Raji (cell line): ENCODE measurements around the gene DPT.

Source experiments
- POLR2A ChIP-seq: IDR thresholded peaks from 2 replicates; pipeline ENCODE4 v1.6.1; 2011; ENCODE audit warnings: low read depth, low read length, control low read depth; ENCODE audit not compliant: insufficient read depth

Gene DPT

GRCh38 chr1:168693197-168693871 is 35.7 kb downstream of the DPT start:
- no peak for TF ChIP-seq POLR2A

DNA sequence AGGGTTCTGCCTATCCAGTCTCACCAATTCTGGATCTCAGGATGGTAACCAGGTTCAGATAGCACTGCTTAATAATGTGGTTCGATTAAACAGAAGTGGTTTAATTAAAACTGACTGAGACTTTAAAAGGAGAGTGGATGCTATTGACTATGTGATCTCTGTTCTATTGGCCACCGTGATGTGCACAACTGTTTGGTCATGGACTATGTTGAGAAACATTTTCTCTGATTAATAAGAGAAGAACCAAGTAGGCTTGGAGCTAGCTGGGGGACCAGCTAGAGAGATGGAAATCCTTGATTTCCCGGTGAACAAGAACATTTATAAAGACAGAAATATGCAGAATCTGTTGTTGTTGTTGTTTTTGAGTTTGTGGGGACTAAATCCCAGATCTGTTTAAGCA is 36.5 kb downstream of the DPT start:
- TF ChIP-seq POLR2A, result no peak

- no peak for TF ChIP-seq POLR2A
These were observed 37.5 kb downstream of the DPT start for GRCh38 chr1:168691541-168691940.

DNA sequence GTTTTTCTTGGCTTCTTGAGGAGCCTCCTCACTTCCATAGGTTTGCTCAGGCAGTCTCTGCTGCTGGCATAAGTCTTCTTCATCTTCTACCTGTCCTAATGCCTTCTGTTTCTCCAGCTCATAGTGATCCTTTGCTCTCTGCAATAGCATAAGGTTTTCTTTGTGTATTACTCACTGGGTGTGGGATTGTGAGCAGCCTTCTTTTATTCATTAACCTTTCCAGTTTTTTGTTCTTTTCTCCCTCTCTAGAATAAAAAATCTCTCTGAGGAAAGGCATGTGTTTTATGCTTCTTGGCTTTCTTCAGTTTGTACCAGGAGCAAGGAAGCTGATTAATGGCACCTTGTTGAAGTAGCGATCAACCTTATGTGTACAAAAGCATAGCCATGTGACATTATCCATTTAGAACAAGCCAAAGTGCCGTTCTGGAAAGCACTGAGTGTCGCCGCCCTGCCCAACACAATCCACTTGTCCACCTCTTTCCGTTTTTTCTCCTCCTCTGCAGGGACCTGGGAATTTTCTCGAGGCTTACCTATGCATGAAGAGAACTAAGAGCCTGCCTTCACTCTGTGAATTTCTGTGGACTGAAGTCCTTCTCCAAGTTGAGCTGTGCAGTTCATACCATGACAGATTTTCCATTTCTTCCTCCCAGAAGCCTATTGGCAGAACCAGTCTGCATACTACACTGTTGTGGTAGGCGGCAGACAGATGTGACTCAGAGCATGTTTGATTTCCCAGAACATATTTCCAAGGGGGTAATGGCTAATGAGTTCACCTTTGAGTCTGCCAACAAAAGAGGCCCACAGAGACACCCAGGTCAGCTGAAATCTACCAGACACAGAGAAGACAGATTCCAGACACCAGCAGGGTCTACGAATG is 39.0 kb downstream of the DPT start:
- TF ChIP-seq POLR2A, result no peak

DNA sequence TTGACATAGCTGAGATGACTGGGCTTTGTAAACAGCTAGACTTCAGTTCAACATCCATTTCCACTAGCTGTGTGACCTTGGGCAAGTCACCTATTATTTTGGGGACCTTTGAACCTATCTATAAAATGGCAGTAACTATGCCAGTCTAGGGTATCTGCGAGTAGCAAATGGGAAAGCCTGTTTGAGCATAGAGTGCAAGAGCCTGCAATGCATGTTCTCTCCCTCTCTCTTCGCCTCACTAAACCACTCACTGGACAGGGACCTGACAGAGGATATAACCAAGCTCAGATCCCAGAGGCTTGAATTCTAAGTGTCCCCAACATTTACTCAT is 39.7 kb downstream of the DPT start:
- TF ChIP-seq POLR2A, result no peak

DNA sequence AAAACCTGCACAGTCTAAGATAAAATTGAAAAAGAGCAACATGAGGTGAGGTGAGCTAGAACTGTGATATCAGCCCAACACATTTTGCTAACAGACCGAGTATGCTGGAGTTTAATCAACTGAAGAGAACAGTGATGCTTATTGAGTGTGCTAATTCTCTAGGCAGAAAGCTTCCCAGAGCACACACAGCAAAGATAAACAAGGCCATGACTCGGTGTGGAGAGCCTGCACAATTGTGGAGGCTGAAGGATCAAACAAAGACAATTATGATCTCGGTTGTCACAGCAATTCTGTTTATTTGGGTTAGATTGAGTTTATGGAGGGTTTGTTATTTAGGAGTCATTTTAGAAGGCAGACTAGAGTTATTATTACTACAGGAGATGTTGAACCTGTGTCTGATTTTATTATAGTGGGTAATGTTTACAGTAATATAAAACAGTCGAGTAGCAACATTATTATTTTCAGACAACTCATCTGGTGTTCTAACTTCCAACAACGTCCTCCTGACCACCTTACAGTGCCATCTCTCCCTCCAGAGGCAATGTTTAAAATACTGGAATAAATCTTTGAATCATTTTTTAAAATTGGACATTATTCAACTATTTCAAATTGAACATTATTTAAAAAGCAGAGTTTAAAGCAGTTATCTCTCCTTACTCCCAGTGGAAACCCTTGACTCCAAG is 40.2 kb downstream of the DPT start:
- TF ChIP-seq POLR2A, result no peak

GRCh38 chr1:168687816-168688215 is 41.2 kb downstream of the DPT start:
- TF ChIP-seq POLR2A, result no peak

DNA sequence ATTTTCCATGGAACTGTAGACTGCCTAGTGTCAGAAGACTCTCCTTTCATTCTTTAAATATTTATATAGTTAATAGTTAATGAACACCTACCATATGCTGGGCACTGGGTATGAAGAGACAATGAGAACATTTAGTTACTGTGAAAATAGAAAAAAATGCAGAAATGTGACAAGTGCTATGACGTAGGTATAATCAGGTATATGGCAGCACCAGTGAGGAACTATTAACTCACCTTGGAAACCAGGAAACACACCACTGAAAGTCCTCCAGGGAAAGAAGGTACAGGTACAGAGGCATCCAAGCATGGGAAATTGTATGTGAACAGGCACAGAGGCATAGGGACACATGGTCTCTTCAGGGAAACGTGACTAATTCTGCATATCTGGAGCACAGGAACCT is 42.3 kb downstream of the DPT start:
- no peak for TF ChIP-seq POLR2A

- no peak for TF ChIP-seq POLR2A
These were observed 45.1 kb downstream of the DPT start for GRCh38 chr1:168683871-168684270.

DNA sequence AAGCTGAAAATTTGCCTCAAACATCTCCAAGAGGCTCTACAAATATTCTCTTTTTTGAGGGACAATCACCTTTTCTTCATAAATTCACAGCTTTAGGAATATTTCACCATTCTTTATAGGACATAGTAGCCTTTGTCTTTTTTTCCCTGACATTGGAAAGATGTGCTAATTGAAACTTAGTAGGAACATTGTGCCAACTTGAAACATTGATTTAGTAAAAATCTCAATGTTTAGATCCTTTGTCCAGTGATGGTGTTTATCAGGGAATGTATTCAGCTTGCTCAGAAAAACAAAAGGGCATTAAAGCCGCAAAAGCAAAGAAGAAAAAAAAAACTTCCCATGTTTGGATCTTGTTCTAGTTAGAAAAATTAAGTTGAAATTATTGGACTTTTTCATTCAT is 52.1 kb downstream of the DPT start:
- TF ChIP-seq POLR2A, result no peak

DNA sequence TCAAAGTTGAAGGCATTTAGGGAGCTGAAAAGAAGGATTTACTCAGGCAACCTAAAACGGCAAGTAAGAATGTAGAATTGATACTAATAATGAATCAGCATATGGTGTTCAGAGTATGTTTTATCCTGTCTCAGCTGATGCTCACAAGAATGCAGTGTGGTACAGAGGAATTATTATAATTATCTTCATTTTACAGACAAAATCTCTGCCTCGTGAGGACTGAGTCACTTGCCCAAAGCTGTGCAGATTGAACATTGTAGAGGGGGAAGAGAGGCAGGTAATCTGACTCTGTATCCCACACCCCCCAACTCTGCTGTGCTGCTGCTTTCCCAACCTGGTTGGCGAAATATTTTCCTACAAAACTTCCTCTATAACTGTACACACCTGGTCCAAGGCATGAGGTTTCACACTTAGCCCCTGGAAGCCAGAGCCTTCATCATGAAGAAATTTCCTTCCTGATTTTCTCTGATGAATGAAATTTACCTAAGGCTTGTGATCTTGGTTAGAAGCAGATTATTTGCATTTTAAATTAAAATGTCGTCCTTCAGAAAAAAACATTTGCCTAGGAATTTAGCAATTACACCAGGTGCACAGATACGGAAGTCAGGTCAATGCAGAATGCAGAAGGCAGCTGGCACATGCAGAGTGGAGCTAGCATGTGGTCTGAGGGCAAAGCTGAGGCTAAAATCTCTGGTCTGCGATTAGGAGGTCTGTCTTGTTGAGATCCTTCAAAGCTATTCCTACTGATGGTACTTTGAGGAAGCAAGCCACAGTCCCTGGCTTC is 52.8 kb downstream of the DPT start:
- no peak for TF ChIP-seq POLR2A

DNA sequence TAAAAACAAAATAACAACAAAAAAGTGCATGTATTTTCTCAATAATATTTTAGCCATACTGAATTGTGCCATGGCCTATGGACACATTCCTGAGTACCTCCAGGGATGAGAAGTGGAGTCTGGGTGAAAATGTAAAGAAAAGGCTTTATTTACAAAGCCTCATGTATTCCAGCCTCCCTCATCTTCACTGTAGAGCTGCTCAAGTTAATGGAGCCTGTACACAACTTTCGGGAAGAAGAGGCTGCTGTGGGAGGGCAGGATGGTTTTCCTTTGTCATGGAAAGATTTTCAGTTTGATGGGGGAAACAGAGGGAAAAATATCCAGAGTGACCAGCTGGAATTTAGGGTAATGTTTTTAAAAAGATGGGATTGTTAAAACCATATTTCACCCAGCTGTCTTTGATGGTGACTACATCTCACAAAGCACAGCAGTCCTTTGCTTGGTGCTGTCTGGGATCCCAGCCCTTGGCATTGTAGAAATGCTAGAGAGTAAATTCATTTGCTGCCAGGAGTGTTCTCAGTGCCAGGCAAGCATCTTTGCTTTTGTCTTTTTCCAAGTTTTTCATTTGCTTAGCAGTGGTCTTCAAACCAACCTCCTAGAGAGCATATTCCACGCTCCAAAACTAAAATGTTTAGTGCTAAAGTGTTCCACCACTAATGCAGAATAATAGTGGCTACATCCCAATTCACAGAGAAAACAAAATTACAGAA is 54.9 kb downstream of the DPT start:
- TF ChIP-seq POLR2A, result no peak

DNA sequence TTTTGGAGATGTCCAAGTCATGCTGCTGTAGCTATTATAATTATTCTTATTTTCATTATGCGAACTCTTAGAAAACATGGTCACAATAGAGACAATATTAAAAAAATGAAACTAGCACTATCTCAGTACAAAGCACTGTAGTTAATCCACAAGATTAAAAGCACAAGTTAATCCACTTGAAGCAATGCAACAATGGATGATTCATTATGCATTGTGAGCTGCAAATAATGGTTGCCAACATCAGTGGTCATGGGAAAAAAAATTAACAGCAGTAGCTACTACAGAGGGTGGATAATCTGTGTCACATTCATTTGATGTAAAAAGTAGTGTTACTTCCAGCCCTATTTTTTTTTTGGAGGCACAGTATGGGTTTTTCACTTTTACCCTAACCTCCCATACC is 56.7 kb downstream of the DPT start:
- no peak for TF ChIP-seq POLR2A

DNA sequence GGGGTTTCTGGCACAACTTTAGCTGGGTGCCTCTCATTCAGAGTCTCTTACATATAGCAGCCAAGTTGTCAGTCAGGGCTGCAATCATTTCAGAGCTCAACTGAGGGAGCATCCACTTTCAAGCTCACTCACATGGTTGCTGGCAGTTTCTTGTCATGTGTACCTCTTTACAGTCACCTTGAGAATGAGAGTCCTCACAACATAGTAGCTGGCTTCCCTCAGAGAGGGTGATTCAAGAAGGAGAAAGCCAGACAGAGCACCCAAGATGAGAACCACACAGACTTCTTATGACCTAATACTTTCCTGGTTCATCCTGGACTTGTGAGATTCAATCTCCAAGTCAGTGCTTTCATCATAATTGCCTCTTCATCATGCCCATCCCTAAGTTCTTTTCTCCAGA is 57.2 kb downstream of the DPT start:
- TF ChIP-seq POLR2A, result no peak

DNA sequence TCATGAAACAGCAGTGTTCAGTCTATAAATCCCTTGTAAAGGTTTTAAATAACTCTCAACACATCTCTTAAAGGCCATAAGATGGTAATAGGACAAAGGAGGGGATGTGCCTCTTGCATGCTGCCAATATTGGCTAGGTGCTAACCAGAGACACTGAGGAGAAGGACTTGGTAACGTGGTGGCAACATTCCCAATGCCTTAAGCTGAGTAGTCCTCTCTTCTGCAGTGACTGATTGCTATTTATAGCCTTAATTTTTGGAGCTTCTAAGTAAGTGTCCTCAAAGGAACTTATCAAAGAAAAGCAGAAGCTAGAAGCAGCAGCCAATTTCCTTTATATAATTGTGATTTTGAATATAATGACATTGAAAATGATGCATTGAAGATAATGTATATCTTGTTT is 63.0 kb downstream of the DPT start:
- no peak for TF ChIP-seq POLR2A
